IPS DF 6.9 (cell line): ENCODE data around the gene CEND1.

Experiments used
- DNase-seq: peaks from one replicate; pipeline ENCODE4 v3.0.0-alpha.2; 2013; ENCODE audit warnings: low read depth, low spot score
- H3K27ac ChIP-seq: one replicate; pipeline ENCODE4 v1.5.1; 2013; ENCODE audit warnings: low read length, control low read depth
- H3K27me3 ChIP-seq: 2 replicates; pipeline ENCODE4 v1.6.1; 2013; ENCODE audit warnings: mild to moderate bottlenecking, low read length; ENCODE audit not compliant: control insufficient read depth, insufficient read depth
- H3K36me3 ChIP-seq: 2 replicates; pipeline ENCODE4 v1.6.1; 2013; ENCODE audit warnings: low read length; ENCODE audit not compliant: control insufficient read depth, insufficient read depth
- H3K4me1 ChIP-seq: 2 replicates; pipeline ENCODE4 v1.6.1; 2013; ENCODE audit warnings: low read length; ENCODE audit not compliant: control insufficient read depth, insufficient read depth
- H3K4me3 ChIP-seq: 2 replicates; pipeline ENCODE4 v1.5.1; 2013; ENCODE audit warnings: mild to moderate bottlenecking, low read length
- H3K9me3 ChIP-seq: 2 replicates; pipeline ENCODE4 v1.6.1; 2013; ENCODE audit warnings: low read length, inconsistent platforms; ENCODE audit not compliant: control insufficient read depth, insufficient read depth
- WGBS: extraction: QIAGEN DNeasy Blood & Tissue Kit; methylation state at CpG from one replicate; pipeline ENCODE4 v1.1.7; 2013; ENCODE audit warnings: mixed read lengths, missing lambda C conversion rate; ENCODE audit not compliant: insufficient read length, insufficient coverage; 5-methylcytosine and 5-hydroxymethylcytosine counted together

CEND1 gene

DNA sequence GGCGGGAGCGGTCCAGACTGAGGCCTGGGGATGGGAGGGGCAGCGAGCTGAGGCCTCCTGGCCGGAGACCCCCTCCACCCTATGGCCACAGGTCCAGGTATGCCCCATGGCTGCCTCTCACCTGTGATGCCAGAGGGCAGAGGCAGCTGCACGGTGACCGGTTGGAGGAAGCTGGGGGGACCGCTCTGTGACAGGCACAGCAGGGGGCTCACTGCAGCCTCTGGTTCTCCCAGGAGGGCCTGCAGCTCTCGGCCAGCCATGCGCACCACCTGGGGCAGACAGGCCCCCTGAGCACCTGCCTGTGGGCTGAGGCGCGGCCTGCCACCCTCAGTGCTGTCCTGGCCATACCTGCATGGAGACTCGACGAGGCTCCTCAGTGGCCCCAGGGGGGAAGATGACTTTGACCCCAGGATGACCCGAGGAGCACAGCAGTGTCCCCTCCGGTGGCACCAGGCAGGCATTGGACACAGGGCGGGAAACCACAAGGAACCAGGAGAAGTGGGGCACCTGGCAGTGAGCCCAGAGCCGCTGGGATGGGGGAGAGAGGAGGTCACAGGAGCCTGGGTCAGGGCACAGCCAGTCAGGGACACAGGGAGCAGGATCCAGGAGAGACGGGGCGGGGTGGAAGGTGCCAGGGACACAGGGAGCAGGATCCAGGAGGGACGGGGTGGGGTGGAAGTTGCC, 11.3 kb upstream of the CEND1 start:
- Histone ChIP-seq H3K36me3 (peaks cover 26% of the 10 kb centered on the region), H3K9me3 (no peaks in the 10 kb centered on the region), H3K27ac (no peak overlapping the region), H3K27me3 (no peaks in the 10 kb centered on the region), H3K4me1 (peaks cover 9% of the 10 kb centered on the region), H3K4me3 (no peak overlapping the region)
- WGBS: no CpG with 5 or more reads among the region's 20 CpGs
- DNase-seq: no peak

DNA sequence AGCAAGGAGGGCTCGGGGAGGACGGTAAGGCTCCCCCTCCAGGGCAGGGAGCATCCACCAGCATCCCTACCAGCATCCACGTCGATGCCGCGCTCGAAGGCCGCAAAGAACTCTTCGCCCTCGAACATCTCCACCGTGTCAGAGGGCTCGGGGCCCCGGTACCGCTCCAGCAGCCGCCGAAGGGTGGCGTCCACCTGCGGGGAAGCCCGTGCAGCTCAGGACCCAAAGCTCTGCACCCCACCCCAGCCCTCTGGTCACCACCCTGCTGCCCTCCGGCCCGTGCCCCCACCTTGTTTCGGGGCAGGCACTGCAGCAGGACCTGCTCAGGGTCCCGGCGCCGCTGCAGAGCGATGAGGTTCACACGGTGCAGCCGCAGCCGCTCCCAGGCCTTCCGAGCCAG, 10.6 kb upstream of the CEND1 start:
- Histone ChIP-seq H3K4me1 (peaks cover 11% of the 10 kb centered on the region), H3K9me3 (no peaks in the 10 kb centered on the region), H3K36me3 (peaks cover 26% of the 10 kb centered on the region), H3K4me3 (no peak overlapping the region), H3K27ac (no peak overlapping the region), H3K27me3 (no peaks in the 10 kb centered on the region)
- DNase-seq: no peak
- no CpG with 5 or more reads among the region's 30 CpGs for WGBS

DNA sequence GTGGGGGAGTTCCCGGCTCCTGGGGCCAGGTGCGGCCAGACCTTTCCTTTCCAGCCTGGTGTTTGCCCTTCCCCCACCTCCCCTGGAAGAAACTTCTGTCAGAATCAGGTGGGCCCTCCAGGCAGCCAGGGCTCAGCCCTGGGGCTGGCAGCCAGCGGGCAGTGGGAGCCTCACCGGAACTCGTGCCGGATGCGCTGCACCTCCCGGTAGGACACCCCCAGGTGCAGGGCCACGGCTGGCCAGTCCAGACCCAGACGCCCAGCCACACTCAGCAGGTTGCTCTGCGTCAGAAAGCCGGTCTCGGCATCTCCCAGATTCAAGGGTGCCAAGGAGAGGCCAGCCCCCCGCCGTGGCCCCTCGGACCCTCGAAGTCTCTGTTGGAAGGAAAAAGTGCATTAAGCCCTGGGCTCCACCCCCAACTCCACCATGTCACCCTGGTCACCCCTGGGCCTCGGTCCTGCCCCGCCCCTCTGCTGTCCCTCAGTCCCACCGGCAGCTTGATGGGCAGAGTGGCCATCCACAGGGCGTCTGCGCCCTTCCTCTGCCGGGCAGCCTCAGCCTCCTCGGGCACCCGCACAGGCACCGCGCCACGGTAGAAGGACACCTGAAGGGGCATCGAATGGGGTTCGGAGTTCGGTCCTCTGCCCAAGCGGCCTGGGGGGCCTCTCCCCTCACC, 9.9 kb upstream of the CEND1 start:
- WGBS: no CpG with 5 or more reads among the region's 32 CpGs
- H3K27me3 ChIP-seq: no peaks in the 10 kb centered on the region
- H3K27ac ChIP-seq: no peak overlapping the region
- no peak overlapping the region for H3K4me3 ChIP-seq
- H3K36me3 ChIP-seq: peaks cover 26% of the 10 kb centered on the region
- peaks cover 11% of the 10 kb centered on the region for H3K4me1 ChIP-seq
- no peak for DNase-seq
- H3K9me3 ChIP-seq: no peaks in the 10 kb centered on the region

DNA sequence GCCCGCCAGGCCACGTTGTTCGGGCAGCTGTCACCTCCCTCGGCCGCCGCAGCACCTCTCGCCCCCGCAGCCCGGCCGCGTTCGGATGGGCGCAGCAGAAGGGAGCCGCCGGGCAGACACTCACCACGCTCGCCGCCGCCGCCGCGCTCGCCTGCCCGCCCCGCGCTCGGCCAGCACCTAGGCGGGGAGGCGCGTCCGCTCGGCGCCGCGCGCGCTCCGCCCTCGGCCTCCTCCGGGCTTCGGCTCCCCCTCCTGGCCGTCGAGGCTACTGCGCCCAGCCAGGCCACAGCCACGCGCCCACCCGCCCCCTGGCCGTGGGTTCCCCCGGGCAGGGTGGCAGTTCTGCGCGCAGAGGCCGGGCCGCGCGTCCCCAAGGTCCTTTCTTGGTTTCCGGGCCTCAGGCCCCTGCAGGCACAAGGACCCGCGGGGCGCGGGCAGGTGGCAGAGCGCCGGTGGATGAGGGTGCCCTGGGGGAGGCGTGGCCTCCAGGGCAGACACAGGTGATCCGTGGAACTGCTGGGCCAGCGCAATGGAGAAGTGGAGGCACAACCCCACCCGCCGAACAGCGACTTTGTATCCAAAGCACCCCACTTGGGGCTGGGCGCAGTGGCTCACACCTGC, 8.3 kb upstream of the CEND1 start, which contains the start of gene SLC25A22:
Gene SLC25A22 (minus strand): TSS at position 189 of the 621 bp plus-strand sequence. CDS start 3,275 bp downstream, outside the sequence.
- no peak for DNase-seq
- no CpG with 5 or more reads among the region's 69 CpGs for WGBS
- Histone ChIP-seq H3K27me3 (no peaks in the 10 kb centered on the region), H3K36me3 (peaks cover 29% of the 10 kb centered on the region), H3K4me1 (peaks cover 7% of the 10 kb centered on the region), H3K9me3 (no peaks in the 10 kb centered on the region), H3K4me3 (peak within 1 kb of the TSS; percentile 60), H3K27ac (no peak within 1 kb of the TSS)

DNA sequence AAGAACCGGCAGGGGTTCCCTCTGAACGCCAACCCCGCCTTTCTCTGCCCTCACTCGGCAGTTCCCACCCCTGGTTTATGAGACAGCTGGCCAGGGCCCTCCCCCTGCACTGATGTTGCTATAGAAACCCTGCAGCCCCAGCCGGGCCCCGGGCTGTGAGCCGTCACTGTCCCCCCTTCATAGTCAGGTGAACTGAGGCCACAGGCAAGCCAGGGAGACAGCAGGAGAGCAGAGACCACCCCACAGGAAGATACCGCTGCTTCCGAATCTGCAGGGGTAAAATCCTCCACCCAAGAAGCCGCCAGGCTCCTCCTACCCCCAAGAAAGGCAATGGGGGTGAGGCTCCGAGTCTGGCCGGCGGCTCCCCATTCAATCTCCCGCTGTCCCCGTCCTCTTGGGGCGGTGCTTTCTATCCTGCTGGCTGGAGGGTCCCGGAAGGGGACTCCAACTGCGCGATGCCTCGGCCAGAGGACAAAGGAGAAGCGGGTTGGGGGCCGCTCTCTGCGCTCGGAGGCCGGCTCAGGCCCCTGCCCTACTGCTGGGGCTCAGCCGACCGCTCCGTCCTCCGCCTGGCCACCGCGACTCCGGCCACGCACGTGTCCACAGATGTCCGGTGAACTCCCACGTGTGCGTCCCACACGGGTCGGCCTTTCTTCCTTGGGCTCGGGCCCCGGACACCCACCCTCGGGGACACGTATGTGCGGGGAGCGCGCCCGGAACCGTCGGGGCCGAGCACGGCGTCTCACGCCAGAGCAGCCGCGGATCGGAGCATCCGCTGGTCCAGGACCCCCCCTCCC, 7.6 kb upstream of the CEND1 start:
- no peaks in the 10 kb centered on the region for H3K9me3 ChIP-seq
- peaks cover 24% of the 10 kb centered on the region for H3K36me3 ChIP-seq
- peaks cover 7% of the 10 kb centered on the region for H3K4me1 ChIP-seq
- WGBS: no CpG with 5 or more reads among the region's 57 CpGs
- H3K27ac ChIP-seq: no peak overlapping the region
- DNase-seq: no peak
- peak overlapping the region; percentile 60 for H3K4me3 ChIP-seq
- H3K27me3 ChIP-seq: no peaks in the 10 kb centered on the region

DNA sequence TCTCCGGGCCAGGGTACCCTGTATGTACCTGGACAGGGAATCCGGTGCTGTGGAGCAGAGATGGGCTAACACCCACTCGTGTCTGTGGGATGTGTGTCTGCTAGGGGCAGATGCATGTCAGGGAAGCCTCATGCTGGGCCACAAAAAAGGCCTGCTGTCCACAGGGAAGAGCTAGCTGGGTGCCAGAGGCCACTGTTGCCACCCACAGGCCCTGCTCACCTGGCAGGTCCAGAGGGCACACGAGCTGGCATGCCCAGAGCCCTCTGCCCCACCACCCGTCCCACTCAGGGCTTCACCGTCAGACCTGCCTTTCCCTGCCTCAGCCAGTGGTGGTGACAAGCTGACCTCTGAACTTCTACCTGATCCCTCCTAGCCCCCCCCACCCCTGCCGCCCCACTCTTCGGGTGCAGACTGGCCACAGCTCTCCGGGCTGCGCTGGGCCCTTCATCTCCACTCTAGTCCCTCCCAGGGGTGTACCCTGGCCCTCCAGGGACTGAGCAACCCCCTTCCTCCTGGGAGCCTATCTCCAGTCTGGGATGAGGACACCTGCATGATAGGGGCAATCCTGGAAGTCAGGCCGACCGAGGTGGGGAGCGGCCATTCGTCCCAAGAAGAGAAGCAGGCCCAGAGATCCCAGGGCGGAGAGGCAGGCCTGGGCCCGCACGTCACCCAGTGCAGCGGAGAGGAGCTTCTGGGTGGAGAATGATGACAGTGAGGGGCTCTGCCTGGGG, 6.8 kb upstream of the CEND1 start:
- H3K4me1 ChIP-seq: peaks cover 7% of the 10 kb centered on the region
- no peak for DNase-seq
- H3K27me3 ChIP-seq: no peaks in the 10 kb centered on the region
- no peaks in the 10 kb centered on the region for H3K9me3 ChIP-seq
- H3K4me3 ChIP-seq: peak overlapping the region; percentile 60; the same call in 1 of the 2 replicates
- H3K36me3 ChIP-seq: peaks cover 19% of the 10 kb centered on the region
- no CpG with 5 or more reads among the region's 18 CpGs for WGBS
- no peak overlapping the region for H3K27ac ChIP-seq

DNA sequence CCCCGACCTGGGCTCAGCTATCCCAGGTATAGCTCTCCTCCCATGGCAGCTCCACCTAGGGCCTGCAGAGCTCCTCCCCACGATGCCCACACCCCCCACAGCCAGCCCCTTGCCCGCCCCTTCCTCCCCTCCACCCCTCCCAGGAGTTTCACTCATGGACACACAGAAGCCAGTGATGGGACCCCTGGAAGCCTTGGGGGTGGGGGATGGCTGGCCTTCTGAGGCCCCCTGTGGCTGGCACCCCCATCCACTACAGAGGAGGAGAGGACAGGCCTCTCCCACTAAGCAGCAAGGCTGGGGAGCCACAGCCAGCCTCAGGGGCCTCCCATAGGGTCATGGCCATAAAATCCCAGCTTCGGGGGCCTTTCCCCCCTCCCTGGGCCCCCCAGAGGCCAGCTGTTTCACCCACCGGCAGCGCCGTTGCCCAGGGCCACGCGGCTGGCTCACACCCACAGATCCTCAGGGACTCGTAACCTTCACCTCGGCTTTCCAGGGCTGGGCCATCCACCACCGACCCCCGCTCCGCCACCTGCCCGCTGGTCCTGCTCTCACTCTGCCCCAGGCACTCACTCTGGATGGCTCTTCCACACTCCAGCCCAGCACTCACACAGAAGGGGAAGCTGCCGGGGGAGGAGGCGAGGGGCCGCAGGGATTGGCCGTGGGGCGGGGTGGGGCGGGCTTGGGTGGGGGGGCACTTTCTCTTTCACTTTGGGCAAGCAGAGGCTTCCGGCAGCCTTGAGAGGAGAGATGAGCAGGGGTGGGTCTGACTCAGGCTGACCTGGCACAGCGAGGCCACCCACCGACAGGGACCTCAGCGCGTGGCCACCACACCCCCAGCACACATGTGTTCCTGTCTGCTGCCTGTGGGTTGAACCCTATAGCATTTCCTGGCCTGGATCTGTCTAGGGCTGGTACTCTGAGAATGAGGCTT, 6.0 kb upstream of the CEND1 start:
- Histone ChIP-seq H3K4me3 (no peak overlapping the region), H3K4me1 (peaks cover 7% of the 10 kb centered on the region), H3K27ac (no peak overlapping the region), H3K36me3 (peaks cover 18% of the 10 kb centered on the region), H3K9me3 (no peaks in the 10 kb centered on the region), H3K27me3 (no peaks in the 10 kb centered on the region)
- WGBS: no CpG with 5 or more reads among the region's 26 CpGs
- no peak for DNase-seq

DNA sequence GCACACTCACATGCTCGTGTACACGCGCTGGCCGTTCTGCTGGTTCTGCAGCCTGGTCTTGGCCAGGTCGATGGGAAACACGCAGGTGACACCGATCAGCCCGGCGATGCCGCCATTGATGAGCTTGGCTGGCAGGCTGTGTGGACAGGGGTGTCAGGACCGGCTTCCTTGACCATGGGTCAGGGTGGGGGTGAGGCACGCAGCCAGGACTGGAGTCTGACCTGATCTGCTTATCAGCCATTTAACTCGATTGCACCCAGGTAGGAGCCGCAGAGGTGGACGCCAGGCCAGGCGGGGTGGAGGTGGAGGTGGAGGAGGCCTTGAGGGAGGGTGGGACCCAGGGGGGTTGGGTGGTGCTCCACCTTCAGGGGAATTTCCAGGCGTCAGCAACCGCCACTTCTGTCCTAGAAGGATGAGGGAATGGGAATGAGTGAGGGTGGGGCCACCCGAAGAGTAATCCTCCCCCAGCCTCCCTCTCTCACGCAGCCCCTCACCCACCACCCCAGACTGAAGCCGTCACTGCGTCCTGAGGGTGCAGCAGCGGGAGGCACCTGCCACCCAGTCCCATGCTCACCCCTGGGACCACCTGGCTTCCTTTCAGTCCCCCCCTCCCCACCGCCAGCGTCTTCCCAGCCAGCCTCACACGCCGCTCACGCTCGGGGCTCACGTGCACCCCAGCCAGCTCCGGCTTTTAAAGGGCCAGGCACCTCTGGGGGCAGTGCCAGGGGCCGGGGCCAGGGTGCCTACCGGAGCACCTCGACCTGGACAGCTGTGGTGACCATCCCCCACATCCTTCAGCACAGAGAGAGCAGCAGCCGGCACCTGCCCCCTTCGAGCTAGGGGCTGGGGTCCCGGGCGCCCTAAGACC, 5.1 kb upstream of the CEND1 start:
- Histone ChIP-seq H3K4me3 (no peak overlapping the region), H3K27ac (no peak overlapping the region), H3K9me3 (no peaks in the 10 kb centered on the region), H3K27me3 (no peaks in the 10 kb centered on the region), H3K4me1 (peaks cover 9% of the 10 kb centered on the region), H3K36me3 (peaks cover 10% of the 10 kb centered on the region; the same call in 1 of the 2 replicates)
- no peak for DNase-seq
- no CpG with 5 or more reads among the region's 38 CpGs for WGBS
